Measurements from ENCODE around the gene RARB.

Gene RARB

DNA sequence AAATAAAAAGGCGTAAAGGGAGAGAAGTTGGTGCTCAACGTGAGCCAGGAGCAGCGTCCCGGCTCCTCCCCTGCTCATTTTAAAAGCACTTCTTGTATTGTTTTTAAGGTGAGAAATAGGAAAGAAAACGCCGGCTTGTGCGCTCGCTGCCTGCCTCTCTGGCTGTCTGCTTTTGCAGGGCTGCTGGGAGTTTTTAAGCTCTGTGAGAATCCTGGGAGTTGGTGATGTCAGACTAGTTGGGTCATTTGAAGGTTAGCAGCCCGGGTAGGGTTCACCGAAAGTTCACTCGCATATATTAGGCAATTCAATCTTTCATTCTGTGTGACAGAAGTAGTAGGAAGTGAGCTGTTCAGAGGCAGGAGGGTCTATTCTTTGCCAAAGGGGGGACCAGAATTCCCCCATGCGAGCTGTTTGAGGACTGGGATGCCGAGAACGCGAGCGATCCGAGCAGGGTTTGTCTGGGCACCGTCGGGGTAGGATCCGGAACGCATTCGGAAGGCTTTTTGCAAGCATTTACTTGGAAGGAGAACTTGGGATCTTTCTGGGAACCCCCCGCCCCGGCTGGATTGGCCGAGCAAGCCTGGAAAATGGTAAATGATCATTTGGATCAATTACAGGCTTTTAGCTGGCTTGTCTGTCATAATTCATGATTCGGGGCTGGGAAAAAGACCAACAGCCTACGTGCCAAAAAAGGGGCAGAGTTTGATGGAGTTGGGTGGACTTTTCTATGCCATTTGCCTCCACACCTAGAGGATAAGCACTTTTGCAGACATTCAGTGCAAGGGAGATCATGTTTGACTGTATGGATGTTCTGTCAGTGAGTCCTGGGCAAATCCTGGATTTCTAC is at the start of gene RARB:
TSS of gene RARB (plus strand) at position 322 of the 847 bp plus-strand sequence. CDS start at position 791, 469 bp downstream.
- in situ Hi-C loops (cut with HindIII; ENCODE audit: low pct_ligation_motif_present, low pct_unique_long_range_greater_than_20kb, low sequenced_read_pairs), result no loop called here
- peak; percentile 76 for DNase-seq

DNA sequence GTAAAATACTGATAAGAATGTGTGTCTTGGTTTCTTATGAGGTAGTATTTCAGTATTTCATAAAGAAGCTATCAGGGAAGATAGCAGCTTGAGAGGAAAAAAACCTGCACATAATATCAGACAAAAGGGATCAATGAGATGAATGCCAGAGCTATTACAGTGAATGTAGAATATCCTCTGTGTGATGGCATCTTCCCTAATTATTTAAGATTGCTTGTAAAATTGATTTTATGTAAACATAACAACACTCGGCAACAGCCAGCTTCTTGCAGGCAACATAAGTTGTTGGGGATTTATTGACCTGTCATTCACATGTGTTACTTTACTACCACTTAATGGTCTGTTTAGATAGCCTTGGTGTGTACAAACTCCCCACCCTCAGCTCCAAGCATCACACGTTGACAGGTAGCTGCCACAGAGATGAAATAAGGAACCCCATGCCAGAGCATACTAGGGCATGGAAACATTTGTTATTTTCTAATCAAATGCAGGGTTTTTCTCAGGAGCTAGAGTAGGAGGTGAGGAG is 49.2 kb upstream of the RARB start:
- DNase-seq, result no peak
- in situ Hi-C loops (cut with HindIII; ENCODE audit: low pct_ligation_motif_present, low pct_unique_long_range_greater_than_20kb, low sequenced_read_pairs), result no loop called here

DNA sequence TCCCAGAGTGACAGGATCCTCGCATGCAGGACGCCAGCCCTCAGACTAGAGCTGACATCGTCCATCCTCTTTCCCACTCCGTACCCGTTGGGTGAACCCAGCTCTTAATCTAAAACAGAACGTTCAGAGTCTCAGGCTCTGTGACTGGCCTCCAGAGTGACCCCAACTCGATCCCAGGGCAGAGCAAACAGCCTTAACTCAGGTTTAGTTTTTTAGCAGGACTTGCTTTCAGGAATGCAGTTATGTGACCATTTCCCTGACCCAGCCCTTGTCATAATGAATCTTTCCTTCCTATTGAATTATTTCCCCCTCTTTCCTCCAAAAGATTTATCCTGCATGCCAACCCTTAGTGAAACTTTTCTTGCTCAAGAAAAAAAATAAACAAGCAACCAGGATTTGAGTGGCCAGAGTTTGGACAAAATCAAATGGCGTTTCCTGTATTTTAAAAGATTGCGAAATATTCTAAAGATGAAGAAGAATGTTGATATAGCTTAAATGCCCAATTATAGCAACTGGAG is 47.8 kb upstream of the RARB start:
- DNase-seq, result no peak
- in situ Hi-C loops (cut with HindIII; ENCODE audit: low pct_ligation_motif_present, low pct_unique_long_range_greater_than_20kb, low sequenced_read_pairs), result no loop called here

DNA sequence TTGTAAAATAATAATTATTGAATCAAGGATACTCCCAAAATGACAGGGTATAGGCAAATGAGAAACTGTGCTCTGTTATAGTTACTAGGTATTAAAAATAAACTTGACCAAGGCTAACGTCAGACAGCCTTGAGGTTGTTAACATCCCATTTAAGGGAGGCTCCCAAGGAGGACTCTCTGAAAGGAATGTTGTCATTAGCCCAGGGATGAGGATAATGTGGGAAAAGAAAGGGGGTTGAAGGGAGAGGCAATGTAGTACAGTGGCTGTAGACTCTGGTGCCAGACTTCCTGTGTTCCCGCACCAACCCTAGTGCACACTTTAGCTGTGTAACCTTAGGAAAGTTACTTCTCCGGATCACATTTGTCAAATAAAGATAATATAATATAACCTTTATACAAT is 47.0 kb upstream of the RARB start:
- no peak for DNase-seq
- in situ Hi-C loops (cut with HindIII; ENCODE audit: low pct_ligation_motif_present, low pct_unique_long_range_greater_than_20kb, low sequenced_read_pairs), result no loop called here

DNA sequence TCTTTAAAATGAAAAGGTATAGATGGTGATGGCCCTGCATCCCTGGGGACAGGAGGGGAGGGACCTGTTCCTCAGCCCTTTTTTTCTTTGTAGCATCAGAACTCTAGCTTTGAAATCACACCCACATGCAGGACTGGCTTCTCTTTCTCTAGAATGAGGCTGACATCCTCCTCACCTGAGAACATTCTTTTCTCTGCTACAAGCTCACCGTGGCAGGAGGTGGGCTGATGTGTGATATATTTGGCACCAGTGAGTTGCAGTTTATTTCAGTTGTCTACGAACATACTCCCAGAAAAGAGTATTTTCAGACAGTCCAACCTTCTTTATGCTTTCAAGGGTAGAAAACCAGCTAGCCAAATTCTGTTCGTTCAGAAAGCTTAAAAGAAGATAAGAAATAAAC is 43.6 kb upstream of the RARB start:
- in situ Hi-C loops (cut with HindIII; ENCODE audit: low pct_ligation_motif_present, low pct_unique_long_range_greater_than_20kb, low sequenced_read_pairs), result no loop called here
- DNase-seq, result no peak

DNA sequence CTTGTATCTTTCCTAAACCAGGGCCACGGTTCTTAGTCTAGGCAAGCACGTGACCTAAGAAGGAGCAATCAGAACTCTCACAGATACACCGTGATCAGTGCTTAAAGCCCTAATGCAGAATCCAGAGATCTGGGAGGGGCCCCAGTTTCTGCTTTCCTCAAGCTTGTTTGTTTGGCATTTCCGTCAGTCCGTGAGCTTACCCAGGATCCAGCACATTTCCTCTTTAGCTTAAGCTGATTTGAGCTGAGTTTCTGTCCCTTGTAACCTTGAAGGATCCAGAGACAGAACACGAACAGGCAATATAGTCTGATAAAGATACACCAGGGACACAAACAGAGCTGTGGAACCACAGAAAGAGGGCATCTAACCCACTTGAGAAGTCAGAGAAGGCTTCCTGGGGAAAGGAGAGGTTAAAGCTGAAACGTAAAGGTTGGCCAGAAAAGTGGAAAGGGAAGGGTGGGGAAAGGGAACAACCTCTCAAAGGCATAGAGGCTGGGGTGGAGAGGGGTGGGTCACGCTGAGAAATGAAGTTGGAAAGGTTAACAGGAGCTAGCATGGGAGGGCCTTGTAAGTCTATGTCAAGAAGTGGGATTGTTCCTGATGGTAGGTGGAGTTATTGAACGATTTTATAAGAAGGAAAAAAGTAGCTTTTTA is 42.1 kb upstream of the RARB start:
- in situ Hi-C loops (cut with HindIII; ENCODE audit: low pct_ligation_motif_present, low pct_unique_long_range_greater_than_20kb, low sequenced_read_pairs), result no loop called here
- no peak for DNase-seq

DNA sequence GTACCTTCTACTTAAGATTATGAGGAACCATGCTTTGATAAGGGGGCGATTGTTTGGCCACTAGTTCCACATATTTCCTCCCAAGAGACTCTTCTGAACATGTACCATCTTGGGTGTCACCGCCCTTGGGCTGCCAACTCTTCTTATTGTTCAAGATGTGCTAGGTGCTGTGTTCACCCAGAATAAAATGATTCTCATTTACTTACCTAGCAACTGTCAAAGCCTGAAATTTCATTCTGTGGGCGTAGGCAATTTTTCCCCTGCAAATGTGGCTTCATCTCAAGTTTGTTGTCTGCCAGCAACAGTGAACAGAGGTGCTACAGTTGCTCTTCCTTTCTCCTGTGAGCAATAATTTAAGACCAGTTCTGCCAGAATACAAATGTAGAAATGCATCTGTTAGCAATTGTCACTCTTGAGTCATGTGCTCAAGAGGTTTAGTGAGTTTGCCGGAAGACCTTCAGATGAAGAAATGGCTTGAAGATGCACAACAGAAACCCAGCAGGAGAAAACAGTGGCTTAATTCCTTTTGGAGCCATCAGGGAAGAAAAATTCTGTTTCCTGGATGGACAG is 41.3 kb upstream of the RARB start:
- no peak for DNase-seq

DNA sequence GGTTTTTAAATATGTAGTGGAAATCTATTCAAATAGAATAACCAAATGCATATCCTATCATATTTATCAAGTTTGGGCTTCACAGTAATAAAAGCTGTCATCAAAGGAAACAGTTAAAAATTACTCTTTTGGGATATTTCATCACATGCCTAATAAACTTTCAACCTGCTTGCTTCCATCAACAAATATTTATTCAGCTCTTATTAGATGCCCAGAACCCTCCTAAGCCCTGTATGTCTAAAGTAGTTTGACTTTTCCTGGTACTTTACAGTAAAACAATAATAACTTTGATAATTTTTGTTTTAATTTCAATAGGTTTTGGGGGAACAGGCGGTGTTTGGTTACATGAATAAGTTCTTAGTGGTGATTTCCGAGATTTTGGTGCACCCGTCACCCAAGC is 37.5 kb upstream of the RARB start:
- in situ Hi-C loops (cut with HindIII; ENCODE audit: low pct_ligation_motif_present, low pct_unique_long_range_greater_than_20kb, low sequenced_read_pairs), result no loop called here
- no peak for DNase-seq

More for the DNA sequence above, 41.3 kb upstream of the RARB start:
- in situ Hi-C loops (cut with HindIII; ENCODE audit: low pct_ligation_motif_present, low pct_unique_long_range_greater_than_20kb, low sequenced_read_pairs), result no loop called here

DNA sequence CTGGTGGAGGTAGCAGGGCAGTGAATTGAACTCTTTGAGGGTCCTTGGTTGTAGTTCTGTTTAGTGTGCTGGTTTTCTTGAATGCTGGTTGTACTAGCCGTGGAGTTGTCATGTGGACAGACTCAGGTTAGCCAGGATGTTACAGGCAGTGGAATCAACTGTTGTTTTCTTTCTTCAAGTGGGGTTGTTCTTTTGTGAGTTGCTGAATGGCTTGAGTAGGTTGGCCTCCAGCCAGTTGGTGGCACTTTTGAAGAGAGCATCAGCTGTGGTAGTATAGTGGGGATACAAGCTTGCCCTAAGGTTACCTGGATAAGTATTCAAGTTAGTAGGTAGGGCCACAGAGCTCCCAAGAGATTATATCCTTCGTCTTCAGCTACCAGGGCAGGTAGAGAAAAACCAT is 31.8 kb upstream of the RARB start:
- no peak for DNase-seq
- in situ Hi-C loops (cut with HindIII; ENCODE audit: low pct_ligation_motif_present, low pct_unique_long_range_greater_than_20kb, low sequenced_read_pairs), result no loop called here

DNA sequence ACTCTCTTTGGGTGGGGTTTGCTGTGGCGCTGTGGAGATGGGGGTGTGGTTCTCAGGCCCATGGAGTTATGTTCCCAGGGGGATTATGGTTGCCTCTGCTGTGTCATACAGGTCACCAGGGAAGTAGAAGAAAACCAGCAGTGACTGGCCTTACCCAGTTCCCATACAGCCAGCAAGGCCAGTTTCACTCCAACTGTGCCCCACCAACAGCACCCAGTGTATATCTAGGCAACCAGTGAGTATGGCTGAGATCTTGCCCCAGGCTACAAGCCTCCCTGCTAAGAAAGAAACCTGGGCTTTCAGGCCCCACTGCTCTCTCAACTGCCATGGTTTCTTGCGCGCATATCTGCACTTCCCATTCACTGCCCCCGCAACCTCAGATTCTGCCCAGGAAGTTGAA is 31.4 kb upstream of the RARB start:
- in situ Hi-C loops (cut with HindIII; ENCODE audit: low pct_ligation_motif_present, low pct_unique_long_range_greater_than_20kb, low sequenced_read_pairs), result no loop called here
- DNase-seq, result no peak

DNA sequence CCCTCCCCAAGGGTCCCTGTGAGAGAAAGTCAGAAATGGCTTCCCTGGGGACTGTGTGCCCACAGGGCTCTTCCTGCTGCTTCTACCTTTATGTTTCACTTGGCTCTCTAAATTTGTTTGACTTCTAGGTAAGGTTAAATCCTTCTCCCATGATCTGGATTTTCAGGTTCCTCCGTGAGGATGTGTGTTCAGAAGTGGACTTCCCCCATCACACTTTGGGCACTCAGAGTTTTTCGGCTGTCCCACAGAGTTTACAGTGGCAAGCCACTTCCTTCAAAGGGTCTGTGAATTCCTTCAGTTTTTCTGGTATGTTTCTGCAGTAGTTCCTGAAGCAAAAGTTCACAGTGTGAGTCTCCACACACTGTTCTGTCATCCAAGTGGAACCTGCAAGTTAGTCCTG is 30.9 kb upstream of the RARB start:
- in situ Hi-C loops (cut with HindIII; ENCODE audit: low pct_ligation_motif_present, low pct_unique_long_range_greater_than_20kb, low sequenced_read_pairs), result no loop called here
- no peak for DNase-seq

DNA sequence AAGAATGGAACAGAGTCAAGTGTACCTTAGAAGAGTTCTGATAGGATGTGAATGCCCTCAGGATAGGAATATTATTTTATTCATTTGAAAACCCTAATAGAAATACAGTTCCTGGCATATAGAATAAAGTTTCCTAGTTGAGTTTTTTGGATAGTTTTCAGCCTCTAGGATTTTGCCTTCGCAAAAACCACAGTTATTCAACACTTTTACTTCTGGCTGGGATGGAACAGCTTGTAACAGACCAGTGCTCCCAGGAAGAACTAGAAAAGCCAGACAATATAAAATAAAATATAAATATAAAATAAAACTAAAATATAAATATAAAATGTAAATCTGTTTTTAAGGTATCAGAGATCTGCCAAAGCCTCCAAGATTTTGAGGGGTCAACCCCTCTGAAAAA is 27.5 kb upstream of the RARB start:
- in situ Hi-C loops (cut with HindIII; ENCODE audit: low pct_ligation_motif_present, low pct_unique_long_range_greater_than_20kb, low sequenced_read_pairs), result no loop called here
- no peak for DNase-seq

DNA sequence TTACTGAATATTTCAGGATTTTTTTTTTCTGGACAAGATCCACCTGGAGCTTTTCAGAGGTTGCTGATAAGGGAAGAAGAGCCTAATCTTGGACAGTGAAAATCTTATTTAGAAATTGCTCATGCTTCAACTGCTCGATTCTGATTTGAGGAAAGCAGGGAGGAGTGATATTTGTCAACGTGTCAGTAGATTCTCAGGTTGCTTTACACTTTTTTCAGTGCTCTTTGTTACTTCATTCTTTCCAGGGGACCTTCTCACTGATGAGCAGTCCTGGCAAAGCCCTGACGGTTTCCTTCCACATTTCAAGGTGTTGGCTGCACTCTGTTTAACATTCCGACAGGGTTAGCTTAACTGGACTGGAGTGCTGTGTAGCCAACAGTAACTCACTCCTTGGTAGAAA is 24.1 kb upstream of the RARB start:
- in situ Hi-C loops (cut with HindIII; ENCODE audit: low pct_ligation_motif_present, low pct_unique_long_range_greater_than_20kb, low sequenced_read_pairs), result no loop called here
- DNase-seq, result no peak

DNA sequence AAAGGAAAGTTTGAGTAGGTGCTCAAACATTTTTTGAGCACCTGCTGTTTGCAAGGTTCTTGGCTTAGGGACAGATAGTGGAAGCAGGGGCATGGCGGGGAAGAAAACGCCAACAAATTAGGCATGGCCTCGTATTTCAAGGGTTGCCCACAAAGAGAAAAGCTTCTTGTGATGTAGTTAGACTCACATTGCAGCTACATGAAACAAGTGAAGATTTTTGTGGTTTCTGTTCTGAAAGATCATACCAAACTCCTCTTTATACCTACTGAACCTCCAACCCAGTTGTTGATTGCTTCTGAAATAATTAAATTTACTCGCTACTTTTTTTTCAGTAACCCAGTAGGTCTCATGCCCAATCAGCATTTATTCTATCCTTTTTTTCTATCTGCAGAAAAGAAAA is 23.5 kb upstream of the RARB start:
- DNase-seq, result no peak
- in situ Hi-C loops (cut with HindIII; ENCODE audit: low pct_ligation_motif_present, low pct_unique_long_range_greater_than_20kb, low sequenced_read_pairs), result no loop called here

DNA sequence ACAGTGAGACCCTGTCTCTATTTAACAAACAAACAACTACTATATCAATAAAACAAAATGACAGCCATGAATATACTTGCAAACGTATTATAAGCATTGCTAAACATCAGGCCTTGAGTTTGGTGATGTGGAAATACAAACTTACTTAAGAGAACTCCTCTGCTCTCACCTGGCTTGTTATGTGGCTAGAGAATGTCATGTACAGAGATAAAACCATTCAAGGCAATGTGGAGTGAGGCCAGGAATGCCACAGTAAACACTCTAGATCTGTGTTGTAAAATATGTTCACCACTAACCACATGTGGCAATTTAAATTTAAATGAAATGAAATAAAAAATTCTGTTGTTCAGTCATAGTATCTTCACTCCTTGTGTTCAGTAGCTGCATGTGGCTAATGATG is 22.7 kb upstream of the RARB start:
- DNase-seq, result no peak
- in situ Hi-C loops (cut with HindIII; ENCODE audit: low pct_ligation_motif_present, low pct_unique_long_range_greater_than_20kb, low sequenced_read_pairs), result no loop called here

DNA sequence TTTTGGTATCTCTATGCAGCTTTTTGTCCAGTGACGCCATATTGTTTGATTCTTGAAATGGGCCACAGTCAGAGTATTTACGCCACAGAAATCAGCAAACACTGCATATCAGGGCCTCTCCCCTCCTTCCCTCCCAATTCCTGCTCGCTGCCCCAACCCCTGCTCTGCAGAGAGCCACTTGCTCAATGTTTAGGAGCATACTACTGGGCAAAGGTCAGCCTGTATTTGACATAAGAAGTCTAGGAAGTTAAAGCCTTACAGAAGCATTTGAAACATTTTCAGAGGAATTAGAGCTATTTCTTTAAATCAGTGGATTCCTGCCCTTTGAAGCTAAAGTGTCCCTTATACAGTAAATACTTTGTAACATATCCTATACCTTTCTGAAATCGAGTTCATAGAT is 17.4 kb upstream of the RARB start:
- in situ Hi-C loops (cut with HindIII; ENCODE audit: low pct_ligation_motif_present, low pct_unique_long_range_greater_than_20kb, low sequenced_read_pairs), result no loop called here
- DNase-seq, result no peak

DNA sequence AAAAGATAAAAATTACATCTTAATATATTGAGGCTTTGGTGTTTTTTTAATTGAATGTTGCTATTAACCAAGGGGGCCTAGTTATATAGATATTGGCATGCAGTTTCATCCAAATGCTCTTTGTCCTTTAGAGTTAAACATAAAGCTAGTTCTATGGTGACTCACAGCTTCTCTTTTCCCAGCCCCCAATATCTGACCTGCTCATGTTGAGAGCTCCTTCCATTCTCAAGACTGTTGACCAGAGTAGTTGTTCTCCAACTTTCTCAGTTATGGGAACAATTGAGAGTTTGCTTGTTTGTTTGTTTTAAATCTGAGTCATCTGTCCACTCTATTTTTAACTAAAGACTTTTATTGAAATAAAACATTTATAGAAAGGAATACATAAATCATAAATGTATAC is 15.8 kb upstream of the RARB start:
- no peak for DNase-seq
- in situ Hi-C loops (cut with HindIII; ENCODE audit: low pct_ligation_motif_present, low pct_unique_long_range_greater_than_20kb, low sequenced_read_pairs), result no loop called here

DNA sequence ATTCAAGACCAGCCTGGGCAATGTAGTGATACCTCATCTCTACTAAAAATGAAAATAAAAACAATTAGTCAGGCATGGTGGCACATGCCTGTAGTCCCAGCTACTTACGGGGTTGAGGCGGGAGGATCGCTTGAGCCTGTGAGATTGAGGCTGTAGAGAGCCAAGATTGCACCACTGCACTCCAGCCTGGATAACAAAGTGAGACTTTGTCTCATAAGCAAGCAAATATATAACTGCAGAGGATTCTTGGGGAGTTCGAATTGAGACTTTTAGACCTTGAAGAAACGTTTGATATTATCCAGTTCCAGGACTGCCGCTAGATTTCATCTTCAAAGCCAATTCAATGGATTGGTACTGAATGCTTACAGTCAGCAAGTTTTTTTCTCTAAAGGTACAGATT is 11.9 kb upstream of the RARB start:
- DNase-seq, result no peak
- in situ Hi-C loops (cut with HindIII; ENCODE audit: low pct_ligation_motif_present, low pct_unique_long_range_greater_than_20kb, low sequenced_read_pairs), result no loop called here

DNA sequence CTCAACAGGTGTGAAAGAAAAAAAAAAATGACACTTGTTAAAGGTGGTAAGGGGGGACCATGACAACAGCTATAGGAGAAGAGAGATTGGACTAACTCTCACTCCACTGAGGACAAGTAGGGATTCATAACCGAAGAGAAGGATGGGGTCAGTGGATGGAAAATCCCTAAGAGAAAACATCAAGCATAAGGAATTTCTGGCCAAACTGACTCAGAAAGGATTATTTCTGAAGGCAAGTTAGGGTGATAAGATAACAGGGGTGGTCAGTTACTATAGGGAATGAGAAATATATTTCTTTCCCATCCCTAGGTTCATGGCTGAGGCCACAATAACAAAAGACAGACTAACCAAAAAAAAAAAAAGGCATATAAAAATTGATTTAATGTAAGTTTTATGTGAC is 9.5 kb upstream of the RARB start:
- no peak for DNase-seq
- in situ Hi-C loops (cut with HindIII; ENCODE audit: low pct_ligation_motif_present, low pct_unique_long_range_greater_than_20kb, low sequenced_read_pairs), result no loop called here
